ELR (cell line): Measurements from ENCODE around the gene PCSK4.
"Not testable (repeated sequence)": the region's sequence is repeated elsewhere in the genome, so short reads cannot be mapped to it uniquely, and the experiment has no call there.

Source experiments
- DNase-seq: peaks from one replicate; pipeline ENCODE4 v3.0.0-alpha.2; 2015; ENCODE audit warnings: low read depth

Gene PCSK4

DNA sequence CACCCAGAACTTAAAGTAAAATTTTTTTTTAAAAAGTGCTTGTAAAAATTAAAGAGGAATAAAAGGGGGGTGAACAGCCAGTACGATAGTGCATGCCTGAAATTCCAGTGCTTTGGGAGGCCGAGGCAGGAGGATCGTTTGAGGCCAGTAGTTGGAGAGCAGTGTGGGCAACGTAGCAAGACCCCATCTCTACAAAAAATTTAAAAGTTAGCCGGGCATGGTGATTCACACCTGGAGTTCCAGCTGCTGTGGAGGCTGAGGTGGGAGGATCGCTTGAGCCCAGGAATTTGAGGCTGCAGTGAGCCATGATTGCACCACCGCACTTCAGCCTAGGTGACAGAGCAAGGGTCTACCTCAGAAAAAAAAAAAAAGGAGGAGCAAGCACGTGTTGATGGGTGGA, 14.9 kb upstream of the PCSK4 start:
- DNase-seq, result no peak

DNA sequence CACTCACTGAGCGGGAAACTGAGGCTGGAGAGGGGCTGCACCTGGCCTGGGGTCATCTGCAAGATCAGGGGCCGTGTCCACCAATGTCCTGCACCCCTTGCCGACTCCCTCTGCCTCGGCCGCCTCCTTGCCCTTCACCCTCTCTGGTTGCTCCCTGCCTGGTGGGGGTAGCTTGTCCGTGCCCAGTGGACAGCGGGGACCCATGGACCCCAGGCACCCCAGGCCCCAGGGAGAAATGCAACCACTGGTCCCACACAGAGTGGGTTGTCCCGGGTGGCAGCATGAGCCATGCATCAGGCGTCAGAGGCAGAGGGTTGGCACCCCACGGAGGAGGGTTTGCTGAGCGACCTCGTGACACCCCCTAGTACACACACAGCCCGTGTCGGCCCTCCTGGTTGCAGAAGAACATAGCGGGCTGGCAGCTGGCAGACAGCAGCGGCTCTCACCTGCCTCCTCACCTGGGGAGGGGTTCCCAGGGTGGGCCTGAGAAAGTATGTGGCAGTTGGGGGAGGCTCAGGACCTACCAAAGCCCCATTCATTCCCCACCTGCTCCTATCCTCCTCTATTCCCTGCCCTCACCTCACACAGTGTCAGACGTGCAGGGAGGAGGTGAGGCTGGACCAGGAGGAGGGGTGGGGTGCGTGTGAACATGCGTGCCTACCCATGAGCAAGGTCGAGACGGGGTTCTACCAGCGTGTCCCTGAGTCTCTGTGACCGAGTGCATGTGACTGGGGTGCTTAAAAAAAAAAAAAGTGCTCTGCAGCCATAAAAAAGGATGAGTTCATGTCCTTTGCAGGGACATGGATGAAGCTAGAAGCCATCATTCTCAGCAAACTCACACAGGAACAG, 14.0 kb upstream of the PCSK4 start:
- no peak for DNase-seq

DNA sequence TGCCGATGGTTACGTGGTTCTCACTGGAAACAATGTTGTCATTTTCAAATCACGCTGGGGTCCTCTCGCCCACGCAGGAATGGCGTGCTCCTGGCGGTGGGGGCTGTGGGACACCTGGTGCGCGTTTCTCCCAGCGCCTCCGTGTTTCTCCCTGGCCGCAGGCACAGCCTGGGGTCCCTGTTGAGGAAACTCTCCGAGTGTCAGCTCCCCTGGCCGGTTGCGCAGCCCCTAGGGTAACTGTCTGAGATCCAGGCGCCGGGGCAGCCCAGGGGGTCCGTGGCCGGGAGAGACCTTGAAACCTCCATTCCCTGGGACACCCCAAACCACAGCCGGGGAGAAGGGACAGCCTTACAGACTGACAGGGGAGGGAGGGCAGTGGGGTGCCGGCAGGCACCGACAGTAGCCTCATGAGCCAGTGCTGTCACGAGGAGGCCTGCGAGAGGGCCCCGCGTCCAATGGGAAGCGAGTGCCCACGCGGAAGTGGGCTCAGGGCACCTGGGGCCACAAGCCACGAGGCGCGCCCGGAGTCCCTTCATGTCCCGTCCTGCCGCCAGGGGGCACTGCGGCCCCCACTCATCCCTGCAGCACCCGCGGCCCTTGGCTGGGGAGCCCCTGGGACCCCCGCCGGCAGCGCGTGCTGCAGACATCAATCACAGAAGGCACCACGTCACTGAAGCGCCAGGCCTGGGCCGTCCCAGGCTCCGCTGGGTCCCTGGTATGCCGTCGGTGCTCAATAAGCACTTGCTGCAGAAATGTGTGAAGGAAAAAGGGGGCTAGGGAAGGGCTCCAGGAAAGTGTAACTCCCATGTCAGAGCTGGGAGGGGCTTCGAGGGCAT, 13.2 kb upstream of the PCSK4 start:
- peak; percentile 51 for DNase-seq

DNA sequence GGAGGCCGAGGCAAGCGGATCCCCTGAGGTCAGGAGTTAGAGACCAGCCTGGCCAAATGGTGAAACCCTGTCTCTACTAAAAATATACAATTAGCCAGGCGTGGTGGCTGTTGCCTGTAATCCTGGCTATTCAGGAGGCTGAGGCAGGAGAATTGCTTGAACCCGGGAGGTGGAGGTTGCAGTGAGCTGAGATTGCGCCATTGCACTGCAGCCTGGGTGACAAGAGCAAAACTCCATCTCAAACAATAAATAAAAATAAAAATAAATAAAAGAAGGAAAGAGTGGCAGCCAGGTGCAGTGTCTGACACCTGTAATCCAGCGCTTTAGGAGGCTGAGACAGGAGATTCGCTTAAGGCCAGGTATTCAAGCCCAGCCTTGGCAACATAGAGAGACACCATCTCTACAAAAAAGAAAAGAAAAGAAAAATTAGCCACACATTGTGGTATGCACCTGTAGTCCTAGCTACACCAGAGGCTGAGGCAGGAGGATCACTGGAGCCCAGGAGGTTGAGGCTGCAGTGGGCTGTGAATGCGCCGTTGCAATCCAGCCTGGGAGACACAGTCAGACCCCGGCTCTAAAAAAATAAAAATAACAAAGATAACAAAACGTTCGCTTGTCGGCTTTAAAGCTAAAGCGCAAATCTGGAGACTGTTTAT, 12.4 kb upstream of the PCSK4 start:
- DNase-seq, result no peak

DNA sequence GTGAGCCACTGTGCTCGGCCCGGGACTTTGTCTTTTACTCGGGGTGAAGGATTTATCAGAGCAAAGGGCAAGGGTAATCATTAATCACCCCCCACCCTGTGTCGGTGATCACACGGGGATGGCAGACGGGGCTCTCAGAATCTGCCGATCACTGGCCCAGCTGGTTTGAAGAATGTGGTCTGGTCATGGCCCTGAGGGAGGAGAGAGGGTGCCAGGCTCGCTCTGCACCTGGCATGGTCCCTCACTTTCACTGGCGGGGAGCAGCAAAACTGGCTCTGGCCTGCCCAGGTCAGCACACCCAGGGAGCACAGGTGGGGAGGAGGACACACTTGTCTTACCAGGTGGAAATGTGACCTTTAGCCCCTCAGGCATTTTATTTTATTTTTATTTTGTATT, 11.0 kb upstream of the PCSK4 start:
- DNase-seq, result no peak

DNA sequence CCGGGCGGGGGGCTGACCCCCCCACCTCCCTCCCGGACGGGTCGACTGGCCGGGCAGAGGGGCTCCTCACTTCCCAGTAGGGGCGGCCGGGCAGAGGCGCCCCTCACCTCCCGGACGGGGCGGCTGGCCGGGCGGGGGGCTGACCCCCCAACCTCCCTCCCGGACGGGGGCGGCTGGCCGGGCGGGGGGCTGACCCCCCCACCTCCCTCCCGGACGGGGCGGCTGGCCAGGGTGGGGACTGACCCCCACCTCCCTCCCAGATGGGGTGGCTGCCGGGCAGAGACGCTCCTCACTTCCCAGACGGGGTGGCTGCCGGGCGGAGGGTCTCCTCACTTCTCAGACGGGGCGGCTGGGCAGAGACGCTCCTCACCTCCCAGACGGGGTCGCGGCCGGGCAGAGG, 9.1 kb upstream of the PCSK4 start:
- DNase-seq, result not testable (repeated sequence)

DNA sequence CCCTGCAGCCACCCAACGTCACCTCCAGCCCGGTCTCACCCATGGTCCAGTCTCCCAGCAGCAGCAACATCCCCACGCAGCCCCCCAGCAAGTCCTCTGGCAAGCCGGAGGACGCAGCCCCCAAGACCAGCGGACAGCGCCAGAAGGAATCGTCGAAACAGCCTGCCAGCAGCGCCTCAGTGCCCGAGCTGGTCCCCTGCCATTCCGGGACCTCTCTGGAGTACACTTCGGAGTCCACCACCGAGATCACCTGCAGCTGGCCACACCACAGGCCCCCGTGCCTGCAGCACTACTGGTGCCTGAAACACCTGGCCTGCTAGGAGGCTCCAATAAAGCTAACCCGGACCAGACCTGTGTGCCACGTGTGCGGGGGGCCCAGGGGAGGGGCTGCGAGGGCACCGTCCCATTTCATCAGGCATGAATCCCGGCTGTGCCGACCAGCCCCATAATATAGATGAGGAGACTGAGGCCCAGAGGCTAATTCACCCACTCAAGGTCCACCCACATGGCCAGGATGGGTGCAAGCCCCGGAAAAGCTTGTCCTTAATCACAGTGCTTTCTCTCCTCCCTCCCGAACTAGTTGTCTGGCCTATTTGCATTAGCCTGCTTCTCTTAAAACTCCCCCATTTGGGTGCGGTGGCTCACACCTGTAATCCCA, 7.6 kb upstream of the PCSK4 start:
- DNase-seq, result no peak

DNA sequence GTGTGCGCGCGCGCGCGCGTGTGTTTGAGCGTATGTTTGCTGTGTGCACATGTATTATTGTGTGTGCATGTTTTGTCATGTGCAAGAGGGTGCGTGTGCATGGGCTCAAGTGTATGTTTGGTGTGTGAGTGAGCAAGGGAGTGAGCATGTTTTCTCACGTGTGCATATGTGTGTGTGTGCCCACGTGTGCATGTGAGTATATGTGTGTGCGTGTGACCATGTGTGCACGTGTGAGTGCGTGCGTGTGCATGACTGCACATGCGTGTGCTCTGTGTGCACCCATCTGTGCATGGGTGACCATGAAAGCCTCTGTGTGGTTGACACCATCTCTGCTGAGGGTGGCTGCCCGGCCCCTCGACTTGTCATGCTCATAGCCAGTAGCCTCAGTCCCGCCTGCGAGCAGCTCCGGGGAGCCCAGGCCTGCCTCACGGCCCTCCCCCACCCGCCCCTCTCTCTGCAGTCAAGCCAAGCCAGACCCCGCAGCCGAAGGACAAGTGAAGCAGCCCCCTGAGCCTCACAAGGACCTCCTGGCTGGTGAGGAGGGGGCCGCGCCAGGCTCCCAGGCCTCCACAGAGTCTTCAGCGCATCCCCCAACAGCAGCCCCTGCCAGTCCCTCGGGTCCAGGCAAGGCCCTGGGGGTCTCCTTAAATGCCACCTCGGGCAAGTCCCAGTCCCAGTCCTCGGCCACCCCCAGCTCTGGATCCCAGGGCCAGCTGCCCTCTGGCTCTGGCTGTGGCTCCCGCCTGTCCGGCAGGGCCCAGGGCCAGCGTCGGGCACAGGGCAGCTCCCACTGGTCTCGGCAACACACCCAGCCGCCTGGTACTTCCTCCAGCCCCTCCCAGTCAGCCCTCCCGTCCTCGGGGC, 6.8 kb upstream of the PCSK4 start:
- no peak for DNase-seq

DNA sequence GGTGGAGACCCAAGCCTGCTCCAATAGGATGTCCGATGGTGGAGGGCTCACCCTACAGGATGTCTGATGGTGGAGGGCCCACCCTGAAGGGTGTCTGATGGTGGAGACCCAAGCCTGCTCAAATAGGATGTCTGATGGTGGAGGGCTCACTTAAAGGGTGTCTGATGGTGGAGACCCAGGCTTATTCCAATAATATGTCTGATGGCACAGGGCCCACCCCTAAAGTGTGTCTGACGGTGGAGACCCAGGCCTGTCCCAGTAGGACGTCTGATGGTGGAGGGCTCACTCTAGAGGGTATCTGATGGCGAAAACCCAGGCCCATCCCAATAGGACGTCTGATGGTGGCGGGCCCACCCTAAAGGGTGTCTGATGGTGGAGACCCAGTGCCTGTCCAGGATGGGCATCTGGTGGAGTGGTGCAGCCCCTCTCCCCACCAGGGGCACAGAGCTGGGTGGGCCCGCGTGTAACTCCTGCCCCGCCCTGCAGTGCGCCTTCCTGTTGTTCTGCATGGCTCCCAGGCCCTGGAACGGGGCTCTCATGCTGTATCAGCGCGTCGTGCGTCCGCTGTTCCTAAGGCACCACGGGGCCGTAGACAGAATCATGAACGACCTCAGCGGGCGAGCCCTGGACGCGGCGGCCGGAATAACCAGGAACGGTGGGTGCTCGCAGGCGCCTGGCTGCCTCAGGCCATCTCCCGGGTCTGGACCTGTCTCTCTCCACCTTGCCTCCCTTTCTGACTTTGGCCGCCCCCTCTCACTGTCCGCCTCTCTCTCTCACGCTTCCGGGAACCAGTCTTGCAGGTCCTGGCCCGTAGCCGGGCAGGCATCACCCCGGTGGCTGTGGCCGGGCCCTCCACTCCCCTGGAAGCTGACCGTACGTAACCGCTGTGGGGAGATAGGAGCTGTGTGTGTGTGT, 5.9 kb upstream of the PCSK4 start:
- DNase-seq, result no peak

DNA sequence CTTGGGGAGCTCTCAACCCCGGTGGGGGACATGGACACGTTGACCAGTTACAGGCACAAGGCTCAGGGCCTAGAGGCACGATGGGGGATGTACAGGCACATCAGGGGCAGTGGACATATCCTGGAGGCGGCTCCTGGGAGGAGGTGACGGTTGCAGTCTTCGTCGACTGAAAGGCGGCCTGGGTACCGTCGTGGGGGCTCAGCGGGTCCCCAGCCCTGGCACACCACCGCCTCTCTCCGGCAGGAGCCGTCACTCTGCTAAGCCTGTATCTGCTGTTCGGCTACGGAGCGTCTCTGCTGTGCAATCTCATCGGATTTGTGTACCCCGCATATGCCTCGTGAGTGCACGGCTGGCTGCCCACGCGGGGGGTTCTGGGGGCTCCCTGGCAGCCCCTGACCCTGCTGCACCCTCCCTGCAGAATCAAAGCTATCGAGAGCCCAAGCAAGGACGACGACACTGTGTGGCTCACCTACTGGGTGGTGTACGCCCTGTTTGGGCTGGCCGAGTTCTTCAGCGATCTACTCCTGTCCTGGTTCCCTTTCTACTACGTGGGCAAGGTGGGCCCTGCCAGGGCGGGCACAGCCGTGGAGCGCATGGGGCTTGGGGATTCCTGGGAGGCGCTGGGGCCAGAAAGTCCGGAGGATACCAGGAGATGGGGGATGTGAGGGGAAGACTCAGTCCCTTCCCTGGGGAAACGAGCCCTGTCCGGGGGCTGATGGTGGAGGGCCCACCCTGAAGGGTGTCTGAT, 5.1 kb upstream of the PCSK4 start:
- DNase-seq, result no peak

DNA sequence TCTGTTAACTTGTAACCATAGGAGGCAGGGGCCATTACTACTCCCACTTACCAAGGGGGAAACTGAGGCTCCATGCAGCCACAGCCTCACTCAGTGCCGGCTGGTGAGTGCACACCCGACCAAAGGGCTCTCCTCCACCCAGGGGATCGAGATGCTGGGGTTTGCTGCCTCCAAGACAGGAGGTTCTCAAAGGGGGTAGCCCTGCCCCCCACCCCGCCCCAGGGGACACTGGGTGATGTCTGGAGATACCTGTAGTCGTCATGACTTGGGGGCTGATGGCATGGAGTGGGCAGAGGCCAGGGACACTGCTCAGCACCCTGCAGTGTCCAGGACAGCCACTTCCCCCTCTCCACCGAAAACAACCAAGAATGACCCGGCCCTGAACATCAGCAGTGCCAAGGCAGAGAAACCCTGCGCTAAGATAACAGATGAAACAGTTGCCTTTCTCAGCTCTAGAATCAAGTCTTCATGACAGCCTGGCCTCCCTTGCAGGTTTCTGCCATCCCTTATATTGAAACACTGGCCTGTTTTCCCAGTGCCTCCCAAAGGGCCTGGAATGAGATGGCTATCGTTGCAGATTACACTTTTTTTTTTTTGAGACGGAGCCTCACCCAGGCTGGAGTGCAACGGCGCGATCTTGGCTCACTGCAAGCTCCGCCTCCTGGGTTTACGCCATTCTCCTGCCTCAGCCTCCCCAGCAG, 4.1 kb upstream of the PCSK4 start:
- no peak for DNase-seq

DNA sequence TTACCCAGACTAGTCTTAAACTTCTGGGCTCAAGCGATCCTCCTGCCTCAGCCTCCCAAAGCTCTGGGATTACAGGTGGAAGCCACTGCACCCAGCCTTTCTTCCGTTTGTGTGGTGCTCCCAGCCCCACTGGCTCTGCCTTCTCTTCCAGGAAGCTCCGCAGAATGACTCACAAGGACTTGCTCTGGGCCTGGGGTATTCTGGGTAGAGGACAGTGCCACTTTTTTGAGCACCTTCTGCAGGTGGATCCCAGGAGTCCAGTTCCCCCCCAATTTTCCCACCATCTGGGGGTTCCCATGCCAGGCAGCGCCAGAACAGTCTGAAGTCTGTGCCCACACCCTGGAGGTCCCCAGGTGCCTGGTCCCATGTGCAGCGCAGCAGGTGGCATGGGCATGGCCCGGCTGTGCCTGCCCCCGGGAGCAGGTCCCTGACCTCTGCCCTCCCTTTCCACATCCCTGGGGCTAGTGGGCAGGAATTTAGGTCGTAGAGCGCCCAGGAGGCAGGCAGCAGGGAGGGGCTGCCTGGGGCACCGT, 2.4 kb upstream of the PCSK4 start:
- DNase-seq, result peak; percentile 56

DNA sequence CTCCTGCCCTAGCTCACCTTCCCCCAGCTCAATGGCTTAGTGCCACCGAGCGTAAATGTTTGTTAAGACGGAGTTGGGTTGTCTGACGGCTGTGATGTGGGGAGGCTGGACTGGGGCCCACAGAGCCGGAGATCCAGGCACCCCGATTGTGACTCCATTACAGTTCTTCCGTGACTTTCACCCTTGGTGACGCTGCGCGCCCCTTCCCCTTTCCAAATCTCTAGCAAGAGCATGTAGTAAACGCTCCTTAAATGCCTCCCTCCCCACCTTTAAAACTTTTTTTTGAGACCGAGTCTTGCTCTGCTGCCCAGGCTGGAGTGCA, 1.7 kb upstream of the PCSK4 start:
- no peak for DNase-seq

DNA sequence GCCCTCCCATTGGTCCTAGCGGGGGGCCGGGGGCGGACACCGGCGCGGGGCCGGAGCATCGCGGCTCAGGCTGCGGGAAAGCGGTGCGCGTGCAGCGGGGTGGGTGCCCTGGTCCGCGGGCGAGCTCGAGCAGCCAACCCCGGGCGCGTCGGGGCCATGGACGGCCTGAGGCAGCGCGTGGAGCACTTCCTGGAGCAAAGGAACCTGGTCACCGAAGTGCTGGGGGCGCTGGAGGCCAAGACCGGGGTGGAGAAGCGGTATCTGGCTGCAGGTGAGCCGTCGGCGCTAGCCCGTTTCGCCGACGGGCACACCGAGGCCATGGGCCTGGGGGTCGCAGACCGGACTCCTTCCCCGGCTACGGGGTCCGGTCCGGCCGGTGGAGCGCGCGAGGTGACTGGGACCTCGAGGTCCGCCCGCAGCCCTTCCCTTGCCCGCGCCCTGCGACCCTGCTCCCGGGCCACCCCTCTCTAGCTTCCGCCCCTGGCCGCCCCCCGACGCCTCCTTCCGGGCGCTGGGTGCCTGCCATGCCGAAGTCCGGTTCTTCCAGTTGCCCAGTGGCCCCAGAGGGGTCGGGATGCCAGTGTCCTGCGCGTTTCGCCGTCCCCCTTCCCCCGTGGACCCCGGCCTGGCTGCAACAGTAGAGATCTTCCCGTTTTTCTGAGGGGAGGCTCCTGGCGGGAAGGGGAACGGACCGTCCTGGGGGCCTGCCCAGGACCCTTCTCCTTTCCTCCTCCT, 1.1 kb upstream of the PCSK4 start, which contains the start of gene REEP6:
REEP6 (plus strand) TSS at position 68 of the 735 bp plus-strand sequence; CDS start at position 157, 89 bp downstream.
- DNase-seq, result no peak

DNA sequence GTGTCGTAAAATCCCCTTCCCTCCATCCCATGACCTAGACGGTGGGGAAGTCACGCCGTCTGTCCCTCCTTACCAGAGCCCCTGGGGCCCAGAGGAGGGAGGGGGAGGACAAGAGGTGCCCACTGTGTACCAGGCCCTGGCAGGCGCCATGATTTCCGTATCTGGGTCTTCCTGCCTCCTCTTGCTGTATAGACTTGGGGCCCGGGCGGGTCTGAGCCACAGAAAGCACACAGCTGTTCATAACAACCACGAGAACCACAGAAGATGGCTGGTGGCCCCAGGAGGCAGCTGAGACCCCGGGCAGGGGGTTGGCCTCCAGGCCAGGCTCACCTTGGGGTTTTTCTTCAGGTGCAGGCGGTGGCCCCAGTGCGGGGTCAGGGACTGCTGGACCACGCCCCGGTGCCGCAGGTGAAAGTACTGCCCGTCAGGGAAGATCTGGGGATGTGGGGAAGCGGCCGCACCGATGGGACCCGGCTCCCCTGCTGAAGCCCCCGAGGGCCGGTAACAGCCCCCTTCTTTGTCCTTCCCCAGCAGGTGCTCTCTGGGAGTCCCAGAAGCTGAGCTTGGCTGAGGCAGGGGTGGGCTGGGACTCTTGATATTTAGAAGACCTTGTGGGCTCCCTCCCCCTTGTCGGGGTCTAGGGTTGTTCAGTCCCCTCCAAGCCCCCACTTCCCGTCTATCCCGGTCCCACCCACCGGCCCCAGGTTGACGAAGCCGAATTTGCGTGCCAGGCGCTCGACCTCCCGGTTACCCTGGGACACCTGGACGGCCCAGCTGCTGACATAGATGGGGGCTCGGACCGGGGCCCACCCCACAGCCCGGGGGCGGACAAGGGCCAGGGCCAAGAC, 463 bp downstream of the PCSK4 start:
- no peak for DNase-seq

DNA sequence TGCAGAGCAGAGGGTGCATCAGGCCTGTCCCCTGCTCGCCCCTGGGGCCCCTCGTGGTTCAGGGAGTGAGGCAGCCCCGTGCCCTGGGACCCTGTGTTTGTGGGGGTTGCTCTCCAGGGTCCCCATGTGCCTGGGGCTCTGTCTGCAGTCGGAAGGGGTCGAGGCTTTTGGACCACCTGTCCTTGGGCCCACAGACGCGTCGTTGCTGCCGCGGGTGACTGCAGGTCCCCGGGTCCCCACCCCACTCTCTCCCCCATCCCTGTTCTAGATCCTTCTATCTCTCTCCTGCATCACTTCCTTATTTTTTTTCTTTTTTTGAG, 1.9 kb downstream of the PCSK4 start:
- DNase-seq, result no peak
